GM18499 (cell line): ENCODE data around the gene ARF1.

Source experiments
- ATAC-seq: cut with Tn5 transposase; IDR thresholded peaks from one replicate; pipeline ENCODE4 v1.9.1; 2021; ENCODE audit warnings: moderate number of reproducible peaks; ENCODE audit not compliant: insufficient read depth, unreplicated experiment

ARF1 gene

GRCh38 chr1:228112617-228113016 is 30.1 kb downstream of the ARF1 start:
- no peak for ATAC-seq

GRCh38 chr1:228114827-228115226 is 32.3 kb downstream of the ARF1 start:
- no peak for ATAC-seq

- no peak for ATAC-seq
Measured at GRCh38 chr1:228117335-228117734, 34.8 kb downstream of the ARF1 start.

GRCh38 chr1:228118040-228118439 is 35.5 kb downstream of the ARF1 start:
- ATAC-seq: no peak

GRCh38 chr1:228120351-228120750 is 37.8 kb downstream of the ARF1 start:
- ATAC-seq: no peak

- ATAC-seq: no peak
Measured at GRCh38 chr1:228120857-228121489, 38.5 kb downstream of the ARF1 start.

- ATAC-seq: no peak
Measured at GRCh38 chr1:228122921-228123441, 40.5 kb downstream of the ARF1 start.

GRCh38 chr1:228123505-228123904 is 41.0 kb downstream of the ARF1 start:
- ATAC-seq: no peak

- ATAC-seq: no peak
Measured at GRCh38 chr1:228125185-228125584, 42.7 kb downstream of the ARF1 start.

- ATAC-seq: no peak
Measured at GRCh38 chr1:228131766-228132165, 49.3 kb downstream of the ARF1 start.

- no peak for ATAC-seq
Measured at GRCh38 chr1:228134591-228134990, 52.1 kb downstream of the ARF1 start.

GRCh38 chr1:228136901-228137300 is 54.4 kb downstream of the ARF1 start:
- ATAC-seq: no peak

- ATAC-seq: no peak
Measured at GRCh38 chr1:228139406-228139930, 57.0 kb downstream of the ARF1 start.

- peak; percentile 86 for ATAC-seq
Measured at GRCh38 chr1:228139931-228140723, 57.6 kb downstream of the ARF1 start, which contains the start of gene GUK1. GUK1 (plus strand) TSS chr1:228140279; CDS start chr1:228140303, 24 bp downstream.

- ATAC-seq: no peak
Measured at GRCh38 chr1:228140724-228141225, 58.3 kb downstream of the ARF1 start.

GRCh38 chr1:228141226-228142044 is 58.9 kb downstream of the ARF1 start:
- ATAC-seq: no peak

- ATAC-seq: no peak
Measured at GRCh38 chr1:228142155-228142691, 59.7 kb downstream of the ARF1 start.

GRCh38 chr1:228142701-228143136 is 60.2 kb downstream of the ARF1 start:
- no peak for ATAC-seq

GRCh38 chr1:228143480-228144192 is 61.1 kb downstream of the ARF1 start:
- ATAC-seq: no peak
